HCT116 (cell line): ENCODE data around the gene ALDH1L1. TPM values are rescaled to one million over a fixed set of nuclear protein-coding genes. Genes with fewer than 3 reads are reported as not detected.

Experiments
- ATAC-seq: fragments of 200-7000 bp; cut with Tn5 transposase; 2 replicates; pipeline ENCODE4 v1.9.1; 2020; ENCODE audit warnings: mild to moderate bottlenecking, moderate library complexity
- BruUV-seq: library from RNA; stranded (reverse); fragments of 400-500 nt; replicated peaks from 2 replicates; lab custom pipeline; 2021; lab: Mats Ljungman, UMichigan
- CTCF ChIA-PET: fragments of 300-600 bp; sonication (Branson Sonifier 250); formaldehyde crosslinking; loops from one replicate; lab custom pipeline; 2021; ENCODE audit warnings: antibody characterized with exemption; lab: Charles Lee
- POLR2A ChIA-PET: fragments of 300-600, 350-600 bp; sonication (Branson Sonifier 250); formaldehyde crosslinking; loops from one replicate; lab custom pipeline; 2021; ENCODE audit warnings: antibody characterized with exemption; lab: Charles Lee
- RAD21 ChIA-PET, 2 experiments: fragments of 300-600 bp; sonication (Branson Sonifier 250); formaldehyde crosslinking; loops; one replicate each; lab custom pipeline; 2023; ENCODE audit warnings: low total read pairs in 2 of 2; ENCODE audit not compliant: uncharacterized antibody in 2 of 2, unreplicated experiment in 2 of 2, low non-redundant PET in 1 of 2; lab: Charles Lee
- DNase-seq: peaks from one replicate; pipeline ENCODE4 v3.0.0-alpha.2; 2010; ENCODE audit warnings: low read depth, low spot score
- H2AFZ ChIP-seq: fragments of 200-600 bp; shearing (Covaris generic), sonication (generic); 2 replicates; pipeline ENCODE4 v1.6.1; 2017; ENCODE audit warnings: low read depth, mixed run types, mixed read lengths, antibody characterized with exemption, low read length; ENCODE audit not compliant: poor library complexity, severe bottlenecking
- H3K27ac ChIP-seq: 2 replicates; pipeline ENCODE4 v1.5.1; 2012; ENCODE audit warnings: low read depth, low read length
- H3K27me3 ChIP-seq: fragments of 200-600 bp; sonication (generic); 2 replicates; pipeline ENCODE4 v1.6.1; 2016; ENCODE audit warnings: mixed run types, low read length, mixed read lengths; ENCODE audit not compliant: insufficient read depth
- H3K36me3 ChIP-seq, 2 experiments: fragments of 200-500 bp in 1 of 2; fragments of 200-600 bp in 1 of 2; sonication (Bioruptor generic) in 1 of 2; sonication (generic) in 1 of 2; 2 replicates each; pipeline versions ENCODE4 v1.5.1 to v1.6.1; 2014 to 2016; ENCODE audit warnings: low read length in 2 of 2, inconsistent platforms in 1 of 2, mixed read lengths in 1 of 2, mixed run types in 1 of 2; ENCODE audit not compliant: insufficient read depth in 2 of 2, control insufficient read depth in 1 of 2
- H3K4me1 ChIP-seq, 2 experiments: fragments of 200-600 bp in 1 of 2; sonication (generic) in 1 of 2; 2 replicates each; pipeline versions ENCODE4 v1.5.1 to v1.6.1; 2012 to 2017; ENCODE audit warnings: low read length in 2 of 2, inconsistent platforms in 1 of 2, mild to moderate bottlenecking in 1 of 2, mixed read lengths in 1 of 2, mixed run types in 1 of 2, moderate library complexity in 1 of 2; ENCODE audit not compliant: insufficient read depth in 2 of 2, control insufficient read depth in 1 of 2
- H3K4me2 ChIP-seq: fragments of 200-600 bp; sonication (generic); 2 replicates; pipeline ENCODE4 v1.6.1; 2017; ENCODE audit warnings: mixed run types, low read length, mixed read lengths
- H3K4me3 ChIP-seq, 2 experiments: fragments of 200-600 bp in 1 of 2; sonication (generic) in 1 of 2; replicated peaks in 1 of 2; 2 replicates each; pipeline ENCODE4 v1.5.1; 2011 to 2016; ENCODE audit warnings: low read length in 2 of 2, control low read depth in 1 of 2, low read depth in 1 of 2, mild to moderate bottlenecking in 1 of 2, mixed read lengths in 1 of 2, mixed run types in 1 of 2
- H3K79me2 ChIP-seq: fragments of 200-600 bp; sonication (generic); 2 replicates; pipeline ENCODE4 v1.6.1; 2017; ENCODE audit warnings: mild to moderate bottlenecking, mixed run types, low read length, moderate library complexity, mixed read lengths; ENCODE audit not compliant: insufficient read depth
- H3K9ac ChIP-seq: fragments of 200-600 bp; sonication (generic); 2 replicates; pipeline ENCODE4 v1.6.1; 2016; ENCODE audit warnings: low read length, mixed read lengths
- H3K9me2 ChIP-seq: fragments of 200-600 bp; sonication (generic), shearing (Covaris generic); 2 replicates; pipeline ENCODE4 v1.6.1; 2017; ENCODE audit warnings: mixed run types, mild to moderate bottlenecking, moderate library complexity; ENCODE audit not compliant: insufficient read depth
- H3K9me3 ChIP-seq, 2 experiments: fragments of 200-500 bp in 1 of 2; fragments of 200-600 bp in 1 of 2; sonication (Bioruptor generic) in 1 of 2; sonication (generic) in 1 of 2; 2 replicates each; pipeline ENCODE4 v1.6.1; 2014 to 2017; ENCODE audit warnings: low read length in 2 of 2, mixed read lengths in 2 of 2, inconsistent platforms in 1 of 2, low read depth in 1 of 2, mild to moderate bottlenecking in 1 of 2, mixed run types in 1 of 2, moderate library complexity in 1 of 2; ENCODE audit not compliant: control insufficient read depth in 1 of 2, insufficient read depth in 1 of 2
- H4K20me1 ChIP-seq: fragments of 200-600 bp; sonication (generic), shearing (Covaris generic); 2 replicates; pipeline ENCODE4 v1.6.1; 2017; ENCODE audit warnings: mixed run types, mild to moderate bottlenecking, moderate library complexity; ENCODE audit not compliant: insufficient read depth
- CBX3 ChIP-seq: IDR thresholded peaks from 2 replicates; pipeline ENCODE4 v1.6.1; 2012; ENCODE audit warnings: low read depth
- EZH2phosphoT487 ChIP-seq: fragments of 200-600 bp; IDR thresholded peaks from 2 replicates; pipeline ENCODE4 v1.6.1; 2018; ENCODE audit warnings: antibody characterized with exemption, borderline replicate concordance
- SP1 ChIP-seq: IDR thresholded peaks from 2 replicates; pipeline ENCODE4 v1.6.1; 2012; ENCODE audit warnings: low read depth
- SRF ChIP-seq: IDR thresholded peaks from 2 replicates; pipeline ENCODE4 v1.6.1; 2012; ENCODE audit warnings: low read depth
- intact Hi-C: fragments of 100-400 bp; cut with micrococcal nuclease; formaldehyde crosslinking; loops from 2 replicates; pipeline ENCODE4 v1.10.0; 2022
- total RNA-seq: library from RNA; stranded (reverse); gene quantifications from one replicate; pipeline ENCODE4 v1.2.1, GENCODE V29; 2021; ENCODE audit not compliant: unreplicated experiment
- TF ChIP-seq, protein P1 (sequence below), 3 experiments: fragments of 200-600 bp in 1 of 3; sonication (generic) in 1 of 3; IDR thresholded peaks in 2 of 3; conservative IDR thresholded peaks in 1 of 3; 2 replicates each; pipeline ENCODE4 v1.5.1; 2012 to 2017; ENCODE audit warnings: low read depth in 2 of 3, low read length in 2 of 3, antibody characterized with exemption in 1 of 3, borderline replicate concordance in 1 of 3, control low read depth in 1 of 3, mild to moderate bottlenecking in 1 of 3, mixed read lengths in 1 of 3, mixed run types in 1 of 3, moderate library complexity in 1 of 3; ENCODE audit not compliant: insufficient read depth in 1 of 3
- TF ChIP-seq, protein P2 (sequence below): IDR thresholded peaks from 2 replicates; pipeline ENCODE4 v1.6.1; 2012
- TF ChIP-seq, protein P3 (sequence below): IDR thresholded peaks from 2 replicates; pipeline ENCODE4 v1.6.1; 2012; ENCODE audit warnings: low read depth

The ALDH1L1 gene
- total RNA-seq, 1 experiment from 2014 or later, result 0.81 TPM

DNA sequence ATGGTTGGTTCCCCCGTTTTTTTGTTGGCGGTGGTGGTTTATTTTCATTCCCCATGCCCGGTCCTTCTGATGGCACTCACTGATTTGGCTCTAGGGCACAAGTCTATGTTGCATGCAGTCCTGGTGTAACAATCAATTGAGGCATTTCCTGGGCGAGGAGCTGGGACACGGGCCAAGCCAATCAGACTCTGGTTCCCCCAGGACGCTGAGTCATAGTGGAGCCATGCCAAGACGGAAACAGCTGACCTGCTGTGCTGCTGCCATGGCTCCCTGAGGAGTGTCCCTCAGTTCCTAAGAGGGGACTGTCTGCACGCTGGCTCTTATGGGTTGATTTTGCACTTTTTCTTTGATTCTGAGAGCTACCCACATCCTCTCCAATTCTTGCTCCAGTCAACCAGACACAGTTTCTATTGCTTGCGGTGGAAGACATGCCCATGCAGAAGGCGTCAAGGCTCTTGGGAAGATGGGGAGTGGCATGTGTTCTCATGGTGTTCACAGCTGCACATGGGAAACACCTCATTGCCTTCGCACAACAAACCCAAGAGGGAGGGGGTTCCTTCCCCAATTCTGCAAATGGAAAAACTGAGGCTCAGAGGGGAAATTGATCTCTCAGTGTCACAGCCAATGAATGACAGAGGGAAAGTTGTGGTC, 28.3 kb upstream of the ALDH1L1 start (continued):
- TF ChIP-seq, protein P1, sequence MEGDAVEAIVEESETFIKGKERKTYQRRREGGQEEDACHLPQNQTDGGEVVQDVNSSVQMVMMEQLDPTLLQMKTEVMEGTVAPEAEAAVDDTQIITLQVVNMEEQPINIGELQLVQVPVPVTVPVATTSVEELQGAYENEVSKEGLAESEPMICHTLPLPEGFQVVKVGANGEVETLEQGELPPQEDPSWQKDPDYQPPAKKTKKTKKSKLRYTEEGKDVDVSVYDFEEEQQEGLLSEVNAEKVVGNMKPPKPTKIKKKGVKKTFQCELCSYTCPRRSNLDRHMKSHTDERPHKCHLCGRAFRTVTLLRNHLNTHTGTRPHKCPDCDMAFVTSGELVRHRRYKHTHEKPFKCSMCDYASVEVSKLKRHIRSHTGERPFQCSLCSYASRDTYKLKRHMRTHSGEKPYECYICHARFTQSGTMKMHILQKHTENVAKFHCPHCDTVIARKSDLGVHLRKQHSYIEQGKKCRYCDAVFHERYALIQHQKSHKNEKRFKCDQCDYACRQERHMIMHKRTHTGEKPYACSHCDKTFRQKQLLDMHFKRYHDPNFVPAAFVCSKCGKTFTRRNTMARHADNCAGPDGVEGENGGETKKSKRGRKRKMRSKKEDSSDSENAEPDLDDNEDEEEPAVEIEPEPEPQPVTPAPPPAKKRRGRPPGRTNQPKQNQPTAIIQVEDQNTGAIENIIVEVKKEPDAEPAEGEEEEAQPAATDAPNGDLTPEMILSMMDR (IDR thresholded peaks at IDR 0.05 in 2 of 3, conservative IDR thresholded peaks at IDR 0.05 in 1 of 3; ENCODE audit: borderline replicate concordance in 1 of 3, insufficient read depth in 1 of 3, low read depth in 2 of 3, low read length in 2 of 3), result no peak
- no peak; the same call in 1 of the 2 replicates for TF ChIP-seq SRF
- TF ChIP-seq EZH2phosphoT487, result no peak
- peak; percentile 94 for TF ChIP-seq CBX3
- TF ChIP-seq, all 23 proteins: peak for 7

DNA sequence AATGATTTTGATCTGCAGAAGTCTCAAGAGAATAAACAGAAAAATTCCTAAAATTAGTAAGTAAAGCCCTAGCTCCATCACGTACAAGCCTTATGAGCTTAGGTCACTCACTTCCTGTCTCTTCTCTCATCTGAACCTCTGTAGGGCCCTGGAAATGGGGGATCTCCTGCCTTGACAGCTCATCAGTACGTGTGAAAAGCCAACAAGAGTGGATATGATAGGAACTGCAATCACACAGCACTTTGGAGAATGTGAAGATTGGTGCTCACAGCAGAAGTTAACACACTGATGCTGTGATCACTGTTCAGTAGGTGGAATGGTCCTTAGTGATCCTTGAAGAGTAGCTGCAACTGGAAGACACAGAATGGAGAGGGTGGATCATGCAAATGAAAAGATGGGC, 27.8 kb upstream of the ALDH1L1 start:
- Histone ChIP-seq H3K27ac (peak overlapping the region; percentile 2; the same call in 1 of the 2 replicates), H3K4me3 (no peak overlapping the region), H3K9me3 (no peaks in the 10 kb centered on the region; a peak in 1 of 4 replicates), H2AFZ (peak overlapping the region; percentile 41), H3K27me3 (no peaks in the 10 kb centered on the region), H3K9ac (no peak overlapping the region), H4K20me1 (no peaks in the 10 kb centered on the region)
- intact Hi-C loops, result no loop called here
- ChIA-PET CTCF (interaction anchor here (3.3 kb wide), 1 partner anchor 10 kb away, joined by 15 read pairs; no protein-coding TSS in a partner anchor), RAD21 (no interaction called here)
- BruUV-seq, result no TSS peak
- TF ChIP-seq, protein P2, sequence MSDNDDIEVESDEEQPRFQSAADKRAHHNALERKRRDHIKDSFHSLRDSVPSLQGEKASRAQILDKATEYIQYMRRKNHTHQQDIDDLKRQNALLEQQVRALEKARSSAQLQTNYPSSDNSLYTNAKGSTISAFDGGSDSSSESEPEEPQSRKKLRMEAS, result no peak
- TF ChIP-seq EZH2phosphoT487 (no peak), SP1 (no peak), SRF (no peak)
- TF ChIP-seq, protein P3, sequence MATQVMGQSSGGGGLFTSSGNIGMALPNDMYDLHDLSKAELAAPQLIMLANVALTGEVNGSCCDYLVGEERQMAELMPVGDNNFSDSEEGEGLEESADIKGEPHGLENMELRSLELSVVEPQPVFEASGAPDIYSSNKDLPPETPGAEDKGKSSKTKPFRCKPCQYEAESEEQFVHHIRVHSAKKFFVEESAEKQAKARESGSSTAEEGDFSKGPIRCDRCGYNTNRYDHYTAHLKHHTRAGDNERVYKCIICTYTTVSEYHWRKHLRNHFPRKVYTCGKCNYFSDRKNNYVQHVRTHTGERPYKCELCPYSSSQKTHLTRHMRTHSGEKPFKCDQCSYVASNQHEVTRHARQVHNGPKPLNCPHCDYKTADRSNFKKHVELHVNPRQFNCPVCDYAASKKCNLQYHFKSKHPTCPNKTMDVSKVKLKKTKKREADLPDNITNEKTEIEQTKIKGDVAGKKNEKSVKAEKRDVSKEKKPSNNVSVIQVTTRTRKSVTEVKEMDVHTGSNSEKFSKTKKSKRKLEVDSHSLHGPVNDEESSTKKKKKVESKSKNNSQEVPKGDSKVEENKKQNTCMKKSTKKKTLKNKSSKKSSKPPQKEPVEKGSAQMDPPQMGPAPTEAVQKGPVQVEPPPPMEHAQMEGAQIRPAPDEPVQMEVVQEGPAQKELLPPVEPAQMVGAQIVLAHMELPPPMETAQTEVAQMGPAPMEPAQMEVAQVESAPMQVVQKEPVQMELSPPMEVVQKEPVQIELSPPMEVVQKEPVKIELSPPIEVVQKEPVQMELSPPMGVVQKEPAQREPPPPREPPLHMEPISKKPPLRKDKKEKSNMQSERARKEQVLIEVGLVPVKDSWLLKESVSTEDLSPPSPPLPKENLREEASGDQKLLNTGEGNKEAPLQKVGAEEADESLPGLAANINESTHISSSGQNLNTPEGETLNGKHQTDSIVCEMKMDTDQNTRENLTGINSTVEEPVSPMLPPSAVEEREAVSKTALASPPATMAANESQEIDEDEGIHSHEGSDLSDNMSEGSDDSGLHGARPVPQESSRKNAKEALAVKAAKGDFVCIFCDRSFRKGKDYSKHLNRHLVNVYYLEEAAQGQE, result no peak
- TF ChIP-seq, all 23 proteins: peak for 0
- no peak for DNase-seq
- Histone ChIP-seq H3K4me1 (peaks cover 26 to 36% of the 10 kb centered on the region in 2 experiments), H3K9me2 (no peaks in the 10 kb centered on the region), H3K79me2 (no peaks in the 10 kb centered on the region), H3K4me2 (peak overlapping the region; percentile 50), H3K36me3 (no peaks in the 10 kb centered on the region)
- POLR2A ChIA-PET, result interaction anchor here (1.1 kb wide), 1 partner anchor 11 kb away, joined by 3 read pairs; no protein-coding TSS in a partner anchor
- peak; percentile 11 for ATAC-seq
